Astrocyte (in vitro differentiated cells and primary cell): ENCODE data around the gene FBXO7. TPM values are rescaled to one million over a fixed set of nuclear protein-coding genes. Genes with fewer than 3 reads are reported as not detected.

Experiments used
- DNase-seq: peaks from one replicate; pipeline ENCODE4 v3.0.0-alpha.2; 2010; ENCODE audit warnings: low read depth
- FAIRE-seq: peaks from 2 replicates; lab custom pipeline; 2011; peaks lifted over from hg19 to GRCh38; lab: Jason Lieb, UNC
- H2AFZ ChIP-seq: 2 replicates; pipeline ENCODE4 v1.6.0; 2012; ENCODE audit warnings: low read depth, low read length, inconsistent platforms
- H3K27ac ChIP-seq: 2 replicates; pipeline ENCODE4 v1.5.1; 2011; ENCODE audit warnings: low read depth, low read length, inconsistent platforms
- H3K27me3 ChIP-seq: 2 replicates; pipeline ENCODE4 v1.6.0; 2011; ENCODE audit warnings: low read length, inconsistent platforms; ENCODE audit not compliant: insufficient read depth
- H3K36me3 ChIP-seq: 2 replicates; pipeline ENCODE4 v1.5.1; 2011; ENCODE audit warnings: low read length, inconsistent platforms; ENCODE audit not compliant: insufficient read depth
- H3K4me1 ChIP-seq: 2 replicates; pipeline ENCODE4 v1.5.1; 2011; ENCODE audit warnings: low read length, inconsistent platforms; ENCODE audit not compliant: insufficient read depth
- H3K4me2 ChIP-seq: 2 replicates; pipeline ENCODE4 v1.6.0; 2012; ENCODE audit warnings: low read length, inconsistent platforms
- H3K4me3 ChIP-seq: 2 replicates; pipeline ENCODE4 v1.5.1; 2011; ENCODE audit warnings: low read depth, mild to moderate bottlenecking, low read length, inconsistent platforms; ENCODE audit not compliant: insufficient read depth
- H3K79me2 ChIP-seq: 2 replicates; pipeline ENCODE4 v1.6.0; 2012; ENCODE audit warnings: mild to moderate bottlenecking, low read length, inconsistent platforms; ENCODE audit not compliant: insufficient read depth
- H3K9ac ChIP-seq: 2 replicates; pipeline ENCODE4 v1.6.0; 2012; ENCODE audit warnings: mild to moderate bottlenecking, low read length, inconsistent platforms
- H3K9me3 ChIP-seq: 2 replicates; pipeline ENCODE4 v1.5.1; 2012; ENCODE audit warnings: low read depth, mild to moderate bottlenecking, low read length, inconsistent platforms; ENCODE audit not compliant: insufficient read depth
- H4K20me1 ChIP-seq: 2 replicates; pipeline ENCODE4 v1.6.0; 2012; ENCODE audit warnings: low read length, inconsistent platforms; ENCODE audit not compliant: insufficient read depth
- H3K27ac Mint-ChIP-seq: one replicate; pipeline ENCODE4 v1.8.0; 2021; ENCODE audit warnings: mild to moderate bottlenecking, mixed read lengths; ENCODE audit not compliant: unreplicated experiment
- H3K27me3 Mint-ChIP-seq: one replicate; pipeline ENCODE4 v1.8.0; 2021; ENCODE audit warnings: low read depth, mixed read lengths; ENCODE audit not compliant: unreplicated experiment
- H3K36me3 Mint-ChIP-seq: one replicate; pipeline ENCODE4 v1.8.0; 2021; ENCODE audit warnings: low read depth, mixed read lengths; ENCODE audit not compliant: unreplicated experiment
- H3K4me1 Mint-ChIP-seq: one replicate; pipeline ENCODE4 v1.8.0; 2021; ENCODE audit warnings: low read depth, mixed read lengths; ENCODE audit not compliant: unreplicated experiment
- H3K4me3 Mint-ChIP-seq: one replicate; pipeline ENCODE4 v1.8.0; 2021; ENCODE audit warnings: mild to moderate bottlenecking, moderate library complexity, mixed read lengths; ENCODE audit not compliant: unreplicated experiment
- H3K9me3 Mint-ChIP-seq: one replicate; pipeline ENCODE4 v1.8.0; 2021; ENCODE audit warnings: mild to moderate bottlenecking, mixed read lengths; ENCODE audit not compliant: unreplicated experiment
- CTCF ChIP-seq: IDR thresholded peaks from 2 replicates; pipeline ENCODE4 v1.5.1; 2011; ENCODE audit warnings: low read depth, mild to moderate bottlenecking, inconsistent platforms, low read length, moderate library complexity; ENCODE audit not compliant: insufficient read depth
- EZH2 ChIP-seq: IDR thresholded peaks from 2 replicates; pipeline ENCODE4 v1.6.1; 2012; ENCODE audit warnings: mild to moderate bottlenecking, low read length, inconsistent platforms; ENCODE audit not compliant: insufficient read depth
- total RNA-seq: library from RNA; stranded (reverse); gene quantifications from 2 replicates; pipeline ENCODE4 v1.2.1, GENCODE V29; 2021

The FBXO7 gene
- total RNA-seq, 1 donor from 2014 or later, result 85.9 TPM

GRCh38 chr22:32478994-32479393, 4.4 kb downstream of the FBXO7 start:
- H3K4me3 ChIP-seq, result no peak overlapping the region
- TF ChIP-seq EZH2 (no peak), CTCF (no peak)
- Mint-ChIP-seq H3K27ac (no peak overlapping the region), H3K27me3 (no peaks in the 10 kb centered on the region), H3K9me3 (no peaks in the 10 kb centered on the region), H3K4me3 (no peak overlapping the region), H3K4me1 (peaks cover 6% of the 10 kb centered on the region), H3K36me3 (no peaks in the 10 kb centered on the region)
- H3K27ac ChIP-seq, result no peak overlapping the region
- H2AFZ ChIP-seq, result no peak overlapping the region
- H3K4me1 ChIP-seq, result peaks cover under 1% of the 10 kb centered on the region
- H3K27me3 ChIP-seq, result no peaks in the 10 kb centered on the region
- H3K79me2 ChIP-seq, result peaks cover 90% of the 10 kb centered on the region
- DNase-seq (peak; percentile 30), FAIRE-seq (no peak)
- no peaks in the 10 kb centered on the region for H3K36me3 ChIP-seq
- no peak overlapping the region for H3K9ac ChIP-seq
- H3K9me3 ChIP-seq, result no peaks in the 10 kb centered on the region
- H3K4me2 ChIP-seq, result no peak overlapping the region
- peaks cover 81% of the 10 kb centered on the region for H4K20me1 ChIP-seq

DNA sequence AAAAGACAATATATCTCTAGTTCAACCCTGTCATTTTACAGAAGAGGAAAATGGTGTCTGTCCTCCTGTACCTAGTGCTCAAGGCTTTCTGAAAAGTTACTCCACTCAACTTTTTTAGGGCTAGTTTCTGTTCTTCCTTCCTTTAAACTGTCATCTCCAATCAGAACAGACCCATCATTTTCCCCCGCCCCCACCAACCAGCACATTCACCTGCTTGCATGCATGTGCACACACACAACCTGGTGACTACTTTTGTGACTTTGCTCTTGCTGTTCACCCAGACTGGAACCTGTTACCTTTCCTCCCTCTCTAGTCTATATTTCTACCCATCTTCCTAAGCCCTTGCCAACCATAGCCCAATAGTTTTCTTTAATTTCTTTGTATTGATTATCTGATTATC, 5.6 kb downstream of the FBXO7 start:
- Mint-ChIP-seq H3K36me3 (peaks cover 1% of the 10 kb centered on the region), H3K4me3 (no peak overlapping the region), H3K4me1 (peaks cover 6% of the 10 kb centered on the region), H3K9me3 (no peaks in the 10 kb centered on the region), H3K27ac (no peak overlapping the region), H3K27me3 (no peaks in the 10 kb centered on the region)
- DNase-seq (no peak), FAIRE-seq (no peak)
- TF ChIP-seq EZH2 (no peak), CTCF (no peak)
- Histone ChIP-seq H3K79me2 (peaks cover 98% of the 10 kb centered on the region), H3K27me3 (no peaks in the 10 kb centered on the region), H3K4me2 (no peak overlapping the region), H3K36me3 (peaks cover 4% of the 10 kb centered on the region), H2AFZ (no peak overlapping the region), H3K9ac (no peak overlapping the region), H4K20me1 (peaks cover 90% of the 10 kb centered on the region), H3K4me1 (no peaks in the 10 kb centered on the region), H3K27ac (no peak overlapping the region), H3K4me3 (no peak overlapping the region), H3K9me3 (no peaks in the 10 kb centered on the region)

DNA sequence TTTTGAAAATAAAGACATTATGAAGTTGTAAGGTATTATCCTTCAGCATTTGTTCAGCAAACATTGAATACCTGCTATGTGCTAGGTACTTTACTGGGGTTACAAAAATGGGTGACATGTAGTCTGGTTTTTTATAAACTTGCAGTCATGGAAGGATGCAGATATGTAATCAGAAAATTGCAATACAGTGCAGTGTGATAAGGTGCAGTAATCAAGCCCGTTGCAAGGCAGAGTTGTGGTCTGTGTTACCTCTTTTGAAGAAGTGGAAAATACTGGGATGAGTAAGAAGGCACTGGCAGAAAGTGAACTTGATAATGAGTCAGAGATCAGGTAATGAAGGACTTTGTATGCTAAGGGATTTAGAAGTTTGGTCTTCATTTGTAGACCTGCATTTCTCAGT, 8.1 kb downstream of the FBXO7 start:
- H3K9me3 ChIP-seq, result no peaks in the 10 kb centered on the region
- H3K27me3 ChIP-seq, result no peaks in the 10 kb centered on the region
- H2AFZ ChIP-seq, result no peak overlapping the region
- TF ChIP-seq EZH2 (no peak), CTCF (no peak)
- FAIRE-seq (peak; percentile 5), DNase-seq (peak; percentile 36)
- H3K4me1 ChIP-seq, result no peaks in the 10 kb centered on the region
- no peak overlapping the region for H3K4me3 ChIP-seq
- Mint-ChIP-seq H3K36me3 (peaks cover 1% of the 10 kb centered on the region), H3K27me3 (no peaks in the 10 kb centered on the region), H3K4me3 (no peak overlapping the region), H3K4me1 (peaks cover 5% of the 10 kb centered on the region), H3K9me3 (no peaks in the 10 kb centered on the region), H3K27ac (no peak overlapping the region)
- peaks cover 78% of the 10 kb centered on the region for H4K20me1 ChIP-seq
- no peak overlapping the region for H3K4me2 ChIP-seq
- H3K79me2 ChIP-seq, result peaks cover 76% of the 10 kb centered on the region
- no peak overlapping the region for H3K27ac ChIP-seq
- no peak overlapping the region for H3K9ac ChIP-seq
- H3K36me3 ChIP-seq, result peaks cover 16% of the 10 kb centered on the region
